ENCODE data around the gene LRRC42. TPM values are rescaled to one million over a fixed set of nuclear protein-coding genes. Genes with fewer than 3 reads are reported as not detected.
"Not testable (repeated sequence)": the region's sequence is repeated elsewhere in the genome, so short reads cannot be mapped to it uniquely, and the experiment has no call there.

Gene LRRC42
- total RNA-seq, 2 donors from 2014 or later = 14.2 to 17.9 TPM

DNA sequence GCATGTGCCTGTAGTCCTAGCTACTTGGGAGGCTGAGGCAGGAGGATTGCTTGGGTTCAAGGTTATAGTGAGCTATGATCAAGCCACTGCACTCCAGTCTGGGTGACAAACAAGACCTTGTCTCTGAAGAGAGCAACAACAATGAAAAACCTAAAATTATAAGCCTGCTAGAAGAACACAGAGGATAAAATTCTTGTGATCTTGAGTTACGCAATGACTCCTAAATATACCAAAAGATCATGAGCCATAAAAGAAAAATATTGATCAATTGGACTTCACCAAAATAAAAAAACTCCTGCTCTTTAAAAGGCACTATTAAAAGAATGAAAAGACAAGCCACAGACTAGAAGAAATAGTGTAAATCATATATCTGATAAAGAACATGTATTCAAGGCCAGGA is 49.5 kb downstream of the LRRC42 start:
- intact Hi-C loops (cut with DNase I) = no loop called here
- no peak for DNase-seq (ENCODE audit: low spot score)

DNA sequence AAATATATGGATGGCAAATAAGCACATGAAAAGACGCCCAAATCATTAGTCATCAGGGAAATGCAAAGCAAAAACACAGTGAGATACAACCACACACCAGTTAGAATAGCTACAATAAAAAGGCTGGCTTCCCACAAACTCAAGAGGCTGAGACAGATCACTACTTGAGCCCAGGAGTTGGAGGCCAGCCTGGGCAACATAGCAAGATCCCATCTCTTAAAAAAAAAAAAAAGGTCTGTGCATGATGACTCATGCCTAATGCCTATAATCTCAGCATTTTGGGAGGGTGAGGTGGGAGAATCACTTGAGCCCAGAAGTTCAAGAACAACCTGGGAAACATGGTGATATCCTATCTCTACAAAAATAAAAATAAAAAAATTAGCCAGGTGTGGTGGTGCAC is 52.1 kb downstream of the LRRC42 start:
- DNase-seq (ENCODE audit: low spot score) = no peak
- intact Hi-C loops (cut with DNase I) = no loop called here

DNA sequence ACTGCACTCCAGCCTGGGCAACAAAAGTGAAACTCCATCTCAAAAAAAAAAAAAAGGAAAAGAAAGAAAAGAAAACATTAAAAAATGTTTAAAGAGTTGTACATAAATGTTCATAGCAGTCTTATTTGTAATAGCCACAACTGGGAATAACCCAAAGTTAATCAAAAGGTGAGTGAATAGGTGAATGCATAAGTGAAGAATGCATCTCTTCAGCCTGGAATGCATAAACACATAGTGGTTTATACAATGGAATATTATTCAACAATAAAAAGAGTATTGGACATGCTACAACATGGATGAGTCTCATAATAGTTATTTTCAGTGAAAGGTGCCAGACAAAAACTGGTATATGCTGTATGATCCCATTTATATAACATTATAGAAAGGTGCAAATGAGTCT is 53.8 kb downstream of the LRRC42 start:
- no peak for DNase-seq (ENCODE audit: low spot score)
- intact Hi-C loops (cut with DNase I) = no loop called here

GRCh38 chr1:54001591-54001990 is 55.4 kb downstream of the LRRC42 start:
- intact Hi-C loops (cut with DNase I) = no loop called here

GRCh38 chr1:54002544-54003248 is 56.5 kb downstream of the LRRC42 start:
- no peak for DNase-seq (ENCODE audit: low spot score)
- intact Hi-C loops (cut with DNase I) = no loop called here

More at GRCh38 chr1:54001591-54001990, 55.4 kb downstream of the LRRC42 start:
- DNase-seq (ENCODE audit: low spot score) = no peak

DNA sequence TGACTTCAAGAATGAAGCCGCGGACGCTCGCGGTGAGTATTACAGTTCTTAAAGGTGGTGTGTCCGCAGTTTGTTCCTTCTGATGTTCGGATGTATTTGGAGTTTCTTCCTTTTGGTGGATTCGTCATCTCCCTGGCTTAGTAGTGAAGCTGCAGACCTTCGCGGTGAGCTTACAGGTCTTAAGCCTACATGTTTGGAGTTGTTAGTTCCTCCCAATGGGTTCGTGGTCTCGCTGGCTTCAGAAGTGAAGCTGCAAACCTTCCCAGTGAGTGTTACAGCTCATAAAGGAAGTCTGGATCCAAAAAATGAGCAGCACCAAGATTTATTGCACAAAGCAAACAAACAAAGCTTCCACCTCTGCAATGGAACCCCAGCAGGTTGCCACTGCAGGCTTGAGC is 57.1 kb downstream of the LRRC42 start:
- no peak for DNase-seq (ENCODE audit: low spot score)
- intact Hi-C loops (cut with DNase I) = no loop called here

DNA sequence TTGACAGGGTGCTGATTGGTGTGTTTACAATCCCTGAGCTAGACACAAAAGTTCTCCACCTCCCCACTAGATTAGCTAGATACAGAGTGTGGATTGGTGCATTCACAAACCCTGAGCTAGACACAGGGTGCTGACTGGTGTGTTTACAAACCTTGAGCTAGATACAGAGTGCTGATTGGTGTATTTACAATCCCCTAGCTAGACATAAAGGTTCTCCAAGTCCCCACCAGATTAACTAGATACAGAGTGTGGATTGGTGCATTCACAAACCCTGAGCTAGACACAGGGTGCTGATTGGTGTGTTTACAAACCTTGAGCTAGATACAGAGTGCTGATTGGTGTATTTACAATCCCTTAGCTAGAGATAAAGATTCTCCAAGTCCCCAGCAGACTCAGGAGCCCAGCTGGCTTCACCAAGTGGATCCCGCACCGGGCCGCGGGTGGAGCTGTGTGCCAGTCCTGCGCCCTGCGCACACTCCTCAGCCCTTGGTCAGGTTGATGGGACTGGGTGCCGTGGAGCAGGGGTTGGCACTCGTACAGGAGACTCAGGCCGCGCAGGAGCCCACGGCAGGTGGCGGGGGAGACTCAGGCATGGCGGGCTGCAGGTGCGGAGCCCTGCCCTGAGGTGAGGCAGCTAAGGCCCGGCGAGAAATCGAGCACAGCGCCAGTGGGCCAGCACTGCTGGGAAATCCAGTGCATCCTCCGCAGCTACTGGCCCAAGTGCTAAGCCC is 57.8 kb downstream of the LRRC42 start:
- intact Hi-C loops (cut with DNase I); DNase-seq (ENCODE audit: low spot score): not testable (repeated sequence)

DNA sequence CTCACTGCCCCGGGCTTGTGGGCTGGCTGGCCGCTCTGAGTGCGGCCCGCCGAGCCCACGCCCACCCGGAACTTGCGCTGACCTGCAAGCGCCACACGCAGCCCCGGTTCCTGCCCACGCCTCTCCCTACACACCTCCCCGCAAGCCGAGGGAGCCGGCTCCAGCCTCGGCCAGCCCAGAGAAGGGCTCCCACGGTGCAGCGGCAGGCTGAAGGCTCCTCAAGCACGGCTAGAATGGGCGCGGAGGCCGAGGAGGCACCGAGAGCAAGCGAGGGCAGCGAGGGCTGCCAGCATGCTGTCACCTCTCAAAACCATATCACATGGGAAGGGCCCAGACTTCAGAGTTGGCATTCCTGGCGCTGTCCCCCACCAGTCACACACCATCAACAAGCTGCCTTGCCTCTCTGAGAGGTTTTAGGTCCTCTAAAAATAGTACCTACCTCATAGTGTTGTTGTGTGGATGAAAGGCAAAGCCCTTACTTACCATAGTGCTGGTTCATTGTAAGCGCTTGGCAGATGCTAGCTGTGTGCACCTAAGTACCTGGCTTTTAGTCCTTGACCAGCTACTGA is 58.4 kb downstream of the LRRC42 start:
- intact Hi-C loops (cut with DNase I) = no loop called here
- DNase-seq (ENCODE audit: low spot score) = no peak

GRCh38 chr1:54006508-54006907 is 60.4 kb downstream of the LRRC42 start:
- no peak for DNase-seq (ENCODE audit: low spot score)
- intact Hi-C loops (cut with DNase I) = no loop called here

DNA sequence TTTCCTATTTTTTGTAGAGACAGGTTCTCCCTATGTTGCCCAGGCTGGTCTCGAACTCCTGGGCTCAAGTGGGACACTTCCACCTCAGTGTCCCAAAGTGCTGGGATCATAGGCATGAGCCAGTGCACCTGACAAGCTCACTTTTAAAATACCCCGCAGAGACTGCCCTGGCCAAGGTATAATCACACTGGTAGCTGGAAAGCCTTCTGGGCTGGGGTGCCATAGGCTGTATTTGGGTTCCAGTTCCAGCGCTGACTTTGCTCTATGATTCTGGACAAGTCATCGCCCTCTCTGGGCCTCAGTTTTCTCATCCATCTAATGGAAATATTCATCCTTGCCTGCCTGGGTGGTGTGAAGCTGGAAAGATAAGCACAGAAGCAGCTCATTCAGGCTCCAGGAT is 61.5 kb downstream of the LRRC42 start:
- DNase-seq (ENCODE audit: low spot score) = no peak
- intact Hi-C loops (cut with DNase I) = no loop called here

DNA sequence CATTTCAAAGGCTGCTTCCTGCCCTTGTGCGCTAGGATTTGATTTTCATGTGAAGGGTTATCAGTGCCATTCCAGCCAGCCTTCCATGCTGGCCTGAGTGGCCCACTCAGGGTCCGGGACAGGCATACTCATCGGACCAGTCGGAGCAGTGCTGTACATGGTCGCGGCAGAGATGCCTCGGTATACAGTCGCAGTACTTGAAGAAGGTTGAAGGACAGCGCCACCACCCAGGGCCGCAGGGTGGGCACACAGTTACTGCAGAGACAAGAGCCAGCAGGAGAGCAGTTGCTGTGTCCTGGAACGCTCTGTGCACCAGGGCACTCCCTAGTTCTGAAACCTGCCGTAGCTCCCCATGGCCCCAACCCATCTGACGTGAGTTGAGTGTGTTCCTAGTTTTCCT is 62.7 kb downstream of the LRRC42 start:
- no peak for DNase-seq (ENCODE audit: low spot score)
- intact Hi-C loops (cut with DNase I) = no loop called here

- DNase-seq (ENCODE audit: low spot score) = no peak
- intact Hi-C loops (cut with DNase I) = no loop called here
Measured at GRCh38 chr1:54009406-54009805, 63.3 kb downstream of the LRRC42 start.

DNA sequence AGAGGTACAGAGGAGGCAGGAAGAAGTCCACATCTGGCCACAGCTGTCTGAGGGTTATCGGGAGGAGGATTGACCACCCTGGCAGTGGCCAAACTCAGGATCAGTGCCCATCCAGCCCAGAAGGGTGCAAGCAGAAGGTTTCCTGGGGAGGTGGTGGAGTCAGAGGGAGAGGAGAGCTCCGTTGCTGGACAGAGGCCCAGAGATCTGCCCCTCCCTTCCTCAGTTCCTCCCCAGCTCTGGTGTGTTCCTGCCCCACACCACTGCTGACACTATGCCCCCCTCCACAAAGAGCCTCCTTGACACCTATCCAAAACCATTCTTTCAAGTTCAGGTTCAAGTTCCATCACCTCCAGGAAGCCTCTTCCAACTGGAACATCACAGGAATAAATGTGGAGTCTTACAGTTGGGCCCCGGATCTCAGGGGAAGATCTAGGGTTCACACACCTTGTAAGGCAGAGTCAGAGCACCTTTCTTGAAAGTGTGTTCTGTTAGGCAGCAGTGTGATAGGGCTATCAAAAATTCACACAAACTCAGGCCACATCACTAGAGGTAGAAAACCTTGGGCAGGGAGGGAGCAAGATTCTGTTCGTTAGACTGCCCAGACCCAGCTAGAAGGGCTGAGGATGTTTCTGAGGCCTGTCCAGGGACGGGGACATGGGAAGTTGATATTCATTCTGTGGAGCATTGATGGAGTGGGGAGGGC is 64.4 kb downstream of the LRRC42 start:
- intact Hi-C loops (cut with DNase I) = no loop called here
- no peak for DNase-seq (ENCODE audit: low spot score)

DNA sequence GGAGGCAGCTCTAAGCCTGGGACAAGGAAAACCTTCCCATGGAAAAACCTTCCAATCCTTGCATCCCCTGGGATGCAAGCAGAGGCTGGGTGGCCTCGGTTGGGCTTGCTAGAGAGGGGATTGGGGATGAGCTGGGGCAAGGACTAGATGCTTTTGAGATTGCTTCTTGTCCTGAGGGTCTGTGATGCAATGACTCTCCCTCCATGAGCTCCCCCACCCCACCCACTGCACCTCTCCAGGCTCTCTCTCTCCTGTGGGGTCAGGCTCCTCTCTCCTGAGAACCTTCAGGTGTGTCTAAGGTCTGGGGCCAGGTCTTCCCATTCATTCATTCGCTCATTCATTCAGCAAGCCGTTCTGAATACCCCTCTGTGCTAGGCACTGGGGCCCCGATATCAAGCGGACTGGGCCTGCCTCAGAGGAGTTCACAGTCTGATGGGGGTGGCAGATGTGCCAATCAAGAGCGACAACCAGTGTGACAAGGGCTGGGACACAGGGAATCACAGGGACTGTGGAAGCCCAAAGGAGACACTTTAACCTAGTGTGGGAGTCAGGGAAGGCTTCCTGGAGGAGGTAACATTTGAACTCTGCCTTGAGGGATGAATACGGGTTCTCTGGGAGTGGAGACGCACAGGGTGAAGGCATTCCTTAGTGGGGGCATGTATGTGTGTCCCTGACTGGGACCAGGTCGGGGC is 65.3 kb downstream of the LRRC42 start:
- no peak for DNase-seq (ENCODE audit: low spot score)
- intact Hi-C loops (cut with DNase I) = no loop called here

- intact Hi-C loops (cut with DNase I) = no loop called here
- DNase-seq (ENCODE audit: low spot score) = no peak
Measured at GRCh38 chr1:54012008-54012325, 65.8 kb downstream of the LRRC42 start.

- no peak for DNase-seq (ENCODE audit: low spot score)
- intact Hi-C loops (cut with DNase I) = no loop called here
Measured at GRCh38 chr1:54012863-54013262, 66.7 kb downstream of the LRRC42 start.

DNA sequence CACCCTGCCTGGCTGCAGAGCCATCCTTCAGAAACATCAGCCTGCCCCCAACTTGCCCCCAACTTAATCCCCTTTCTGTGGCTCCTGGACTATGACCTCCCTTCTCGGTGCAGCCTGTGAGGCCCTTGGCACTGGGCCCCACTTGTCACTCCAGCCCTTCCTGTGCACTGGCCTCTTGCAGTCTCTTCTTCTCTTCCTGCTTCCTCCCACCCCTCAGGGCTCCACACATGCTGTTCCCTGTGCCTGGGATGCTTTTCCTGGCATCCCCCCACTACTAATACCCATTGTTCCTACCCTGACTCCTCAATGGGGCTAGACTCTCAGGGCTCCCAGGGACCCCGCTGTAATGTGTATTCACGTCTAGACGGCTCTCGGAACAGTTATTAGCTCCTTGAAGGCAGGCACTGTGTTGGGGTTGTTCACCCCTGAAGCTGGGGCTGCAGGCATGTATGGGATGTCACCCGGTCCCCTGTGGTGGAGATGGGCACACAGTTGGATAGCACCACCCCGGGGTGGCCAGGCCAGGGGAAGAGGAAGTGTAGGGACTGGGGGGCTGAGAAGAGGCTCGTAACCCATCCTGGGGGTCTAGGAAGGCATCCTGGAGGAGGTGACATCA is 67.4 kb downstream of the LRRC42 start:
- intact Hi-C loops (cut with DNase I) = no loop called here
- no peak for DNase-seq (ENCODE audit: low spot score)

- DNase-seq (ENCODE audit: low spot score) = peak; percentile 76
- intact Hi-C loops (cut with DNase I) = no loop called here
Measured at GRCh38 chr1:54014009-54014629, 68.0 kb downstream of the LRRC42 start.

Measured in posterior vena cava (tissue), 2 donors.